NT2/D1 (cell line): ENCODE data around the gene UCKL1.

Experiments
- SUZ12 ChIP-seq: IDR thresholded peaks from 2 replicates; pipeline ENCODE4 v1.6.1; 2011; ENCODE audit not compliant: insufficient read length, insufficient read depth; ENCODE audit errors: extremely low read depth
- ZNF274 ChIP-seq: IDR thresholded peaks from 2 replicates; pipeline ENCODE4 v1.6.1; 2011; ENCODE audit warnings: mild to moderate bottlenecking, low read depth, low read length

GRCh38 chr20:63955281-63955826 is 862 bp downstream of the UCKL1 start:
- no peak for TF ChIP-seq SUZ12
- TF ChIP-seq ZNF274, result no peak
